Common myeloid progenitor, CD34-positive (primary cell): Measurements from ENCODE around the gene XKRX. TPM values are rescaled to one million over a fixed set of nuclear protein-coding genes. Genes with fewer than 3 reads are reported as not detected.

Source experiments
- CTCF ChIA-PET: fragments of 350-600 bp; sonication (Branson Sonifier 250); formaldehyde crosslinking; loops from one replicate; lab custom pipeline; 2021; ENCODE audit warnings: antibody characterized with exemption; lab: Charles Lee
- POLR2A ChIA-PET: fragments of 350-600 bp; sonication (Branson Sonifier 250); formaldehyde crosslinking; loops from one replicate; lab custom pipeline; 2021; ENCODE audit warnings: antibody characterized with exemption; lab: Charles Lee
- DNase-seq, 3 donors: peaks; one replicate each; pipeline versions ENCODE4 v3.0.0 to v3.0.0-alpha.2; 2013
- H3K27ac ChIP-seq, 2 experiments: 1 replicate in 1 of 2; 2 replicates in 1 of 2; pipeline ENCODE4 v1.7.0; 2013; ENCODE audit warnings: inconsistent platforms in 2 of 2, low read length in 2 of 2, mild to moderate bottlenecking in 2 of 2, low read depth in 1 of 2, moderate library complexity in 1 of 2; ENCODE audit not compliant: severe bottlenecking in 2 of 2, insufficient read depth in 1 of 2, poor library complexity in 1 of 2
- H3K27me3 ChIP-seq, 5 experiments: replicated peaks in 2 of 5; 1 replicate in 3 of 5; 2 replicates in 2 of 5; pipeline versions ENCODE4 v1.6.1 to v1.7.0; 2013; ENCODE audit warnings: low read length in 4 of 5, mild to moderate bottlenecking in 2 of 5, moderate library complexity in 2 of 5, inconsistent platforms in 1 of 5; ENCODE audit not compliant: insufficient read depth in 5 of 5, control insufficient read depth in 4 of 5
- H3K36me3 ChIP-seq, 4 experiments: 1 replicate in 2 of 4; 2 replicates in 2 of 4; pipeline versions ENCODE4 v1.6.1 to v1.7.0; 2013; ENCODE audit warnings: low read length in 3 of 4, control low read depth in 1 of 4, mild to moderate bottlenecking in 1 of 4; ENCODE audit not compliant: control insufficient read depth in 4 of 4, insufficient read depth in 4 of 4
- H3K4me1 ChIP-seq, 4 experiments: 1 replicate in 3 of 4; 2 replicates in 1 of 4; pipeline versions ENCODE4 v1.6.1 to v1.7.1; 2013; ENCODE audit warnings: low read length in 3 of 4, mild to moderate bottlenecking in 3 of 4, control low read depth in 1 of 4, inconsistent platforms in 1 of 4, moderate library complexity in 1 of 4; ENCODE audit not compliant: control insufficient read depth in 4 of 4, insufficient read depth in 4 of 4; ENCODE audit errors: control extremely low read depth in 1 of 4
- H3K4me3 ChIP-seq, 7 experiments: 1 replicate in 4 of 7; 2 replicates in 3 of 7; pipeline versions ENCODE4 v1.5.1 to v1.7.0; 2013; ENCODE audit warnings: mild to moderate bottlenecking in 7 of 7, low read length in 6 of 7, moderate library complexity in 6 of 7, inconsistent platforms in 2 of 7, low read depth in 2 of 7, control low read depth in 1 of 7; ENCODE audit not compliant: insufficient read depth in 4 of 7, control insufficient read depth in 1 of 7; ENCODE audit errors: extremely low read depth in 1 of 7
- H3K9me3 ChIP-seq, 5 experiments: 1 replicate in 4 of 5; 2 replicates in 1 of 5; pipeline versions ENCODE4 v1.6.1 to v1.7.1; 2013; ENCODE audit warnings: low read length in 4 of 5, mild to moderate bottlenecking in 2 of 5, inconsistent platforms in 1 of 5, low read depth in 1 of 5, moderate library complexity in 1 of 5; ENCODE audit not compliant: control insufficient read depth in 4 of 5, insufficient read depth in 2 of 5; ENCODE audit errors: control extremely low read depth in 1 of 5
- WGBS: methylation state at CpG from one replicate; pipeline ENCODE4 v1.1.5; 2013; ENCODE audit not compliant: insufficient coverage; 5-methylcytosine and 5-hydroxymethylcytosine counted together
- polyA plus RNA-seq: library from polyadenylated mRNA; unstranded; fragments of 120-200 nt; gene quantifications from one replicate; pipeline ENCODE4 v1.2.1, GENCODE V29; 2013

The XKRX gene
- polyA plus RNA-seq, result 0.09 TPM

GRCh38 chrX:100928660-100929613 lies at the start of gene XKRX:
Gene XKRX, minus strand, starts transcription at chrX:100928917. Its CDS starts 613 bp downstream, at chrX:100928304.
- Histone ChIP-seq H3K4me1 (peaks cover 0 to 12% (median 9%) of the 10 kb centered on the region in 4 experiments), H3K9me3 (peaks cover 0 to 11% (median 2%) of the 10 kb centered on the region in 5 experiments), H3K27me3 (peaks cover 0 to 29% (median 8%) of the 10 kb centered on the region in 5 experiments), H3K4me3 (peak within 1 kb of the TSS in 6 of 7 experiments; percentile 4 to 66 (median 45)), H3K27ac (no peak within 1 kb of the TSS), H3K36me3 (no peaks in the 10 kb centered on the region)
- 36% methylated on average over 46 of the region's 51 CpGs for WGBS
- peak in 2 of 3 donors; percentile 15 to 35 for DNase-seq
- ChIA-PET CTCF (no interaction called here), POLR2A (no interaction called here)

DNA sequence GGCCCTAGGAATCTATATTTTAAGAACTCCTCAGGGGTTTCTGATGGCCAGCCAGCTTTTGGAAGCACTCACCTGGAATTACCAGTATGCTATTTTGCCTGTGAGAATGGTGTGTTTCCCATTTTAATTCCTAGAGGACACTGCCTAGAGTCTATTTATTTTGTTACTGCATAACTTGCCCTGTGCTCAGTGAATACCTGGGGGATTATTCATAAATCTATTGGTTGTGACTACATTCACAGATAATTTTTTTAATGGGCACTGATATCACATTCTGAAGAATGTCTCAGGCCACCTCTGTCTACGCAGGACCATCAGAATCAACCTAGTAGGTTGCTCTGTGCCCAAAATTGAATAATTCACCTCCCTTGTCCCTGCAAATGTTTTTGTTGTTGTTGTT lies 47.5 kb upstream of the XKRX start:
- Histone ChIP-seq H3K4me3 (no peak overlapping the region), H3K27ac (no peak overlapping the region), H3K4me1 (no peaks in the 10 kb centered on the region), H3K9me3 (peaks cover 0 to 4% (median 0%) of the 10 kb centered on the region in 5 experiments), H3K27me3 (no peaks in the 10 kb centered on the region), H3K36me3 (no peaks in the 10 kb centered on the region)
- ChIA-PET CTCF (no interaction called here), POLR2A (interaction anchor here (0.6 kb wide), 1 partner anchor 74 kb away, joined by 4 read pairs; no protein-coding TSS in a partner anchor)
- WGBS, result 100% methylated on average over 1 of the region's 1 CpG
- DNase-seq, result no peak

DNA sequence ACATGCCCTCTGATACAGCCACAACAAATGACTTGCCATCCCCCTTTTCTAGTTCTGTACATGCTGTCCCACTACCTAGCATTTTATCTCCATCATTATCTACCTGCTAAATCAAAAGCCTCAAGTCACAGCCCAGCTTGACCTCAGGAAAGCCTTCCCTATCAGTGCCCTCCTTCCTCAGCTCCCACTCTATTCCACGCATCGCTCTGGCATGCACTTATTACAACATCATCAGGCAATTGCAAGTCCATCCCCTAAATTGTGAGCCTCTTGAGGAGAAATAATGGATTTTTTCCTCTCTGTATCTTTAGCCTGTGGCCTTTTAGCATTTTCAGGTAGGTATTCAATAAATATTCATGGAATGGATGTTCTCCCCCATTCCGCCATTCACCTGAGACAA lies 46.5 kb upstream of the XKRX start:
- Histone ChIP-seq H3K4me1 (no peaks in the 10 kb centered on the region), H3K27ac (no peak overlapping the region), H3K27me3 (no peaks in the 10 kb centered on the region), H3K4me3 (no peak overlapping the region), H3K9me3 (peaks cover 0 to 4% (median 0%) of the 10 kb centered on the region in 5 experiments), H3K36me3 (no peaks in the 10 kb centered on the region)
- no peak for DNase-seq
- CTCF ChIA-PET, result no interaction called here
- POLR2A ChIA-PET, result no interaction called here
- 100% methylated on average over 1 of the region's 3 CpGs for WGBS

- Histone ChIP-seq H3K9me3 (peaks cover 0 to 4% (median 0%) of the 10 kb centered on the region in 5 experiments), H3K4me1 (no peaks in the 10 kb centered on the region), H3K36me3 (no peaks in the 10 kb centered on the region), H3K4me3 (no peak overlapping the region), H3K27ac (no peak overlapping the region), H3K27me3 (no peaks in the 10 kb centered on the region)
- ChIA-PET CTCF (no interaction called here), POLR2A (no interaction called here)
- WGBS, result 93% methylated on average over 8 of the region's 19 CpGs
- no peak for DNase-seq
These were observed 44.7 kb upstream of the XKRX start for GRCh38 chrX:100973411-100973810.

GRCh38 chrX:100969936-100970335 lies 41.2 kb upstream of the XKRX start:
- DNase-seq, result no peak
- ChIA-PET CTCF (no interaction called here), POLR2A (interaction anchor here (0.5 kb wide), 1 partner anchor 1740 kb away, joined by 3 read pairs; no protein-coding TSS in a partner anchor)
- 58% methylated on average over 1 of the region's 1 CpG for WGBS
- Histone ChIP-seq H3K4me1 (no peaks in the 10 kb centered on the region), H3K27me3 (no peaks in the 10 kb centered on the region), H3K9me3 (peaks cover 0 to 4% (median 0%) of the 10 kb centered on the region in 5 experiments), H3K4me3 (no peak overlapping the region), H3K36me3 (no peaks in the 10 kb centered on the region), H3K27ac (no peak overlapping the region)

DNA sequence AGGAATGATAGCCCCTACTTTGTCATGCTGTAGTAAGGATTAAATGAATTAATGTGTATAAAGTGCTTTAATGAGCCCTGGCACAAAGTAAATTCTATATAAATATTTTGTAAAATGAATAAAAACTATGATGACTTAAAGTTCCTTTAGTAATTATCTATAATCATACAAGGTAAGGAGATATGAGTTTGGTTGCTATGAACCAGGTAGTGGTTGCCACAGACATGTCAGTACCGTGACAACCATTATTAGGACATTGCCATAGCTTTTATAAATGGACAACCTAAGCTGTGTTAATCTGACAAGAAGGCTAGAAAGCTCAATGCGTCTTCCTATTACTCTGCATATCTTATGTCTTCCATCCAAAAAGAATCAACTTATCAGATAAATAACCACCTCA lies 40.7 kb upstream of the XKRX start, which contains the start of gene ARL13A:
Gene ARL13A (plus strand): TSS at position 301 of the 400 bp plus-strand sequence. CDS start 3,982 bp downstream, outside the sequence.
- DNase-seq, result no peak
- no peaks in the 10 kb centered on the region for H3K36me3 ChIP-seq
- no peak within 1 kb of the TSS for H3K4me3 ChIP-seq
- H3K27me3 ChIP-seq, result no peaks in the 10 kb centered on the region
- H3K4me1 ChIP-seq, result no peaks in the 10 kb centered on the region
- no peak within 1 kb of the TSS for H3K27ac ChIP-seq
- no CpG with 5 or more reads among the region's 2 CpGs for WGBS
- POLR2A ChIA-PET, result no interaction called here
- CTCF ChIA-PET, result no interaction called here
- peaks cover 0 to 4% (median 0%) of the 10 kb centered on the region in 5 experiments for H3K9me3 ChIP-seq

- no peak for DNase-seq
- no peaks in the 10 kb centered on the region for H3K4me1 ChIP-seq
- CTCF ChIA-PET, result no interaction called here
- no peak overlapping the region for H3K4me3 ChIP-seq
- H3K36me3 ChIP-seq, result no peaks in the 10 kb centered on the region
- H3K27me3 ChIP-seq, result no peaks in the 10 kb centered on the region
- H3K9me3 ChIP-seq, result no peaks in the 10 kb centered on the region
- POLR2A ChIA-PET, result no interaction called here
- no peak overlapping the region for H3K27ac ChIP-seq
These were observed 35.6 kb upstream of the XKRX start for GRCh38 chrX:100964362-100964761.
